Pancreas (tissue), 10 donors: Measurements from ENCODE around the gene KAT5. TPM values are rescaled to one million over a fixed set of nuclear protein-coding genes. Genes with fewer than 3 reads are reported as not detected.

Experiments used
- ATAC-seq, 4 donors: fragments of 200-7000 bp; cut with Tn5 transposase; one replicate each; pipeline versions ENCODE4 v1.8.0 to v1.9.1; 2020; ENCODE audit warnings: mild to moderate bottlenecking in 4 of 4, moderate library complexity in 4 of 4
- DNase-seq, 6 donors: peaks; one replicate each; pipeline ENCODE4 v3.0.0-alpha.2; 2020
- FAIRE-seq: peaks from 2 replicates; lab custom pipeline; 2012; peaks lifted over from hg19 to GRCh38; lab: Jason Lieb, UNC
- H3K27ac ChIP-seq, 4 donors: fragments of 200-600 bp; sonication (generic); 1 replicate in 3 of 4; 2 replicates in 1 of 4; pipeline versions ENCODE4 v1.5.0 to v1.8.0; 2020
- H3K27me3 ChIP-seq, 4 donors: fragments of 200-600 bp; one replicate each; pipeline ENCODE4 v1.8.0; 2021
- H3K36me3 ChIP-seq, 3 donors: fragments of 200-600 bp; sonication (generic) in 1 of 3; one replicate each; pipeline versions ENCODE4 v1.5.0 to v1.8.0; 2020 to 2021
- H3K4me1 ChIP-seq, 3 donors: fragments of 200-600 bp; one replicate each; pipeline ENCODE4 v1.8.0; 2021
- H3K4me3 ChIP-seq, 4 donors: fragments of 200-600 bp; sonication (generic) in 2 of 4; one replicate each; pipeline versions ENCODE4 v1.5.0 to v1.8.0; 2020 to 2021
- H3K9me3 ChIP-seq, 4 donors: fragments of 200-600 bp; one replicate each; pipeline ENCODE4 v1.8.0; 2021
- CTCF ChIP-seq, 4 donors: fragments of 200-600 bp; sonication (generic) in 3 of 4; IDR thresholded peaks; one replicate each; pipeline versions ENCODE4 v1.5.0 to v1.8.0; 2021; ENCODE audit warnings: antibody characterized with exemption in 4 of 4
- WGBS, 2 donors: extraction: QIAGEN DNeasy Blood & Tissue Kit; methylation state at CpG; one replicate each; pipeline ENCODE4 v1.1.7; 2013; 5-methylcytosine and 5-hydroxymethylcytosine counted together
- intact Hi-C, 3 donors: fragments of 100-400 bp; cut with DNase I; formaldehyde crosslinking; loops; one replicate each; pipeline versions ENCODE4 v1.11.1 to v1.14.2; 2022
- polyA plus RNA-seq, 2 donors: library from polyadenylated mRNA; stranded (reverse); fragments of 200-250 nt; gene quantifications; one replicate each; pipeline ENCODE4 v1.2.3, GENCODE V29; 2013
- total RNA-seq, 6 donors: library from RNA; stranded (reverse); fragmentation: NEBNext Ultra II Directional in 4 of 6; extraction: Animal tissue kit (Norgen Biotek cat#: 25700) in 4 of 6; gene quantifications; one replicate each; pipeline versions ENCODE4 v1.2.1 to v1.2.4, GENCODE V29; 2021 to 2023
- donor health status: healthy with polysubstance abuse.
- donor health status: DM: no; HTN: no; CAD: no; lungs with moderate emphysema.
- donor health status: DM: no; HTN: no; CAD: no.
- donor health status: control.
- donor health status: control.
- donor health status: Bipolar disorder and iron deficiency.
- donor health status: DM: yes; HTN: yes; CAD: no.
- donor health status: DM: no; HTN: no; CAD: no.
- donor health status: DM: no; HTN: no; CAD: no.
- donor health status: DM: yes; HTN: yes; CAD: no.

The KAT5 gene
- total and polyA plus RNA-seq, 8 donors = 26.5 to 99.6 (median 35.7) TPM

- FAIRE-seq = no peak
- no peaks in the 10 kb centered on the region for H3K27me3 ChIP-seq
- 74 to 79% methylated on average over 6 of the region's 6 CpGs for whole genome bisulfite sequencing, 2 donors
- intact Hi-C loops = no loop called here
- ATAC-seq = no peak
- H3K36me3 ChIP-seq = peaks cover 11 to 56% (median 35%) of the 10 kb centered on the region in 3 donors
- no peak for TF ChIP-seq CTCF (IDR thresholded peaks at IDR 0.05)
- no peak overlapping the region for H3K4me3 ChIP-seq
- H3K4me1 ChIP-seq = peaks cover 2 to 19% (median 11%) of the 10 kb centered on the region in 3 donors
- no peak overlapping the region for H3K27ac ChIP-seq
- no peaks in the 10 kb centered on the region for H3K9me3 ChIP-seq
- DNase-seq = no peak
These were observed 5.9 kb downstream of the KAT5 start for GRCh38 chr11:65717906-65718305.

DNA sequence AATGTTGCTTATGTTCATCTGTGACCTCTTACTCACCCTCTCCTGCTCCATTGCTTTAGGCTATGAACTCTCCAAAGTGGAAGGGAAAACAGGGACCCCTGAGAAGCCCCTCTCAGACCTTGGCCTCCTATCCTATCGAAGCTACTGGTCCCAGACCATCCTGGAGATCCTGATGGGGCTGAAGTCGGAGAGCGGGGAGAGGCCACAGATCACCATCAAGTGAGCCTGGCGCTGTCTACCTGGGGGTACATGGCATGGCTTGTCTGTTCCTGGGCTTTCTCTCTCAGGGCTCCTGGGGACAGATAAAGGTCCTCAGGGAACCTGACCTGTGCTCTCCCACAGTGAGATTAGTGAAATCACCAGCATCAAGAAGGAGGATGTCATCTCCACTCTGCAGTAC is 6.5 kb downstream of the KAT5 start:
- no peak overlapping the region for H3K4me3 ChIP-seq

DNA sequence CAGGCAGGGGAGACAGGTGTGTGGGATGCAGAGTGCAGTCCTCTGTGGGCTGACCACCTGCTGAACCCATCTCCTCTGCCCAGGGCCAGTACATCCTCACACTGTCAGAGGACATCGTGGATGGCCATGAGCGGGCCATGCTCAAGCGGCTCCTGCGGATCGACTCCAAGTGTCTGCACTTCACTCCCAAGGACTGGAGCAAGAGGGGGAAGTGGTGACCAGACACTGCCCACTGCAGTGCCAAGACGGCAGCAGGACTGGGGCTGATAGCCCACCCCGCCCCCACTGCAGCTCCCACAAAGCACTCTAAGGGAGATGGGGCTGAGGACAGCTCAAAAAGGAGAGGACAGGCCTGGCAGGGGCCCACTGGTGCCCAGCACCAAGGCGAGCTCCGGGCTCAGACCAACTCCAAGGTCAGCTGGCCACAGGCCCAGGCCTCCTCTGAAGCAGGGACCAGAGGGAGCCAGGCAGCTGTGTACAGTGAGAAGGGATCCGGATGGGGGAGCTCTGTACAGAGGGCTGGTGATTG is 7.0 kb downstream of the KAT5 start:
- no peak for TF ChIP-seq CTCF (IDR thresholded peaks at IDR 0.05)
- H3K27ac ChIP-seq = no peak overlapping the region
- peak; percentile 74 to 92 (median 76) for DNase-seq
- peak; percentile 58 to 76 (median 73) for ATAC-seq
- FAIRE-seq = no peak
- no peaks in the 10 kb centered on the region for H3K27me3 ChIP-seq
- peaks cover 0 to 17% (median 11%) of the 10 kb centered on the region in 3 donors for H3K4me1 ChIP-seq
- peak overlapping the region in 2 of 4 donors; percentile 48 to 91 for H3K4me3 ChIP-seq
- H3K36me3 ChIP-seq = peaks cover 11 to 52% (median 33%) of the 10 kb centered on the region in 3 donors
- intact Hi-C loops = no loop called here
- H3K9me3 ChIP-seq = no peaks in the 10 kb centered on the region
- 42 to 49% methylated on average over 10 of the region's 10 CpGs for WGBS, 2 donors

More for the DNA sequence above, 6.5 kb downstream of the KAT5 start:
- no peak for FAIRE-seq
- WGBS, 2 donors = 93 to 97% methylated on average over 4 of the region's 4 CpGs
- no peaks in the 10 kb centered on the region for H3K9me3 ChIP-seq
- DNase-seq = no peak
- H3K27ac ChIP-seq = no peak overlapping the region
- ATAC-seq = no peak
- intact Hi-C loops = no loop called here
- peaks cover 0 to 17% (median 11%) of the 10 kb centered on the region in 3 donors for H3K4me1 ChIP-seq
- no peaks in the 10 kb centered on the region for H3K27me3 ChIP-seq
- peaks cover 11 to 56% (median 35%) of the 10 kb centered on the region in 3 donors for H3K36me3 ChIP-seq
- TF ChIP-seq CTCF (IDR thresholded peaks at IDR 0.05) = no peak

DNA sequence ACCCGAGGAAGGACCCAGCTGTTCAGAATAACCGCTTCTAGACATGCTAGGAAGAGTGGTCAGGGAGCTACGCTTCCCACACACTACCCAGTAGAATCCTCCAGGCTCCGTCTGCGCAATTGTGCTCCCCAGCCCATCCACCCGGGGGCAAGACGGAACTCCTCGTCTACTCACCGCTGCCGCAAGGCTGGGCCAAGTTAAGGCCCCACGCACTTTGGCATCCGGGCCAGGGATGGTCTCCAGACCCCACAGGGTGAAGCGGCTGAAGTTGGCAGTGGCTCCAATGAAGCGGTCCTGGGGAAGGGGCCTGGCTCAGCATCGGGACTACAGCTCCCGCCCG is 7.8 kb downstream of the KAT5 start:
- WGBS, 2 donors = 8 to 15% methylated on average over 17 of the region's 17 CpGs
- intact Hi-C loops = no loop called here
- no peaks in the 10 kb centered on the region for H3K27me3 ChIP-seq
- peak overlapping the region; percentile 48 to 91 (median 58) for H3K4me3 ChIP-seq
- H3K27ac ChIP-seq = peak overlapping the region; percentile 60 to 86 (median 74)
- no peak for TF ChIP-seq CTCF (IDR thresholded peaks at IDR 0.05)
- FAIRE-seq = no peak
- DNase-seq = peak in 2 of 6 donors; percentile 57 to 77
- peak; percentile 2 to 14 (median 8) for ATAC-seq
- H3K36me3 ChIP-seq = peaks cover 6 to 44% (median 25%) of the 10 kb centered on the region in 3 donors
- no peaks in the 10 kb centered on the region for H3K9me3 ChIP-seq
- H3K4me1 ChIP-seq = peaks cover 0 to 17% (median 11%) of the 10 kb centered on the region in 3 donors
